Ishikawa (cell line): Measurements from ENCODE around the gene XKR3.

Experiments
- CEBPB ChIP-seq: IDR thresholded peaks from 2 replicates; pipeline ENCODE4 v1.6.1; 2012
- CREB1 ChIP-seq: IDR thresholded peaks from 2 replicates; pipeline ENCODE4 v1.6.1; 2012; ENCODE audit warnings: low read depth
- EGR1 ChIP-seq: IDR thresholded peaks from 2 replicates; pipeline ENCODE4 v1.6.1; 2012
- EP300 ChIP-seq: IDR thresholded peaks from 2 replicates; pipeline ENCODE4 v1.6.1; 2012; ENCODE audit warnings: borderline replicate concordance
- FOXM1 ChIP-seq: IDR thresholded peaks from 2 replicates; pipeline ENCODE4 v1.6.1; 2012; ENCODE audit warnings: low read depth, borderline replicate concordance
- NFIC ChIP-seq: IDR thresholded peaks from 2 replicates; pipeline ENCODE4 v1.6.1; 2012
- RAD21 ChIP-seq: IDR thresholded peaks from 2 replicates; pipeline ENCODE4 v1.6.1; 2012; ENCODE audit warnings: low read depth
- TAF1 ChIP-seq: IDR thresholded peaks from 2 replicates; pipeline ENCODE4 v1.6.1; 2012; ENCODE audit warnings: low read depth, mild to moderate bottlenecking
- TCF12 ChIP-seq: IDR thresholded peaks from 2 replicates; pipeline ENCODE4 v1.6.1; 2012; ENCODE audit warnings: low read depth
- TEAD4 ChIP-seq: IDR thresholded peaks from 2 replicates; pipeline ENCODE4 v1.6.1; 2012
- USF1 ChIP-seq: IDR thresholded peaks from 2 replicates; pipeline ENCODE4 v1.6.1; 2012
- YY1 ChIP-seq: IDR thresholded peaks from 2 replicates; pipeline ENCODE4 v1.6.1; 2012; ENCODE audit warnings: low read depth
- ZBTB7A ChIP-seq: IDR thresholded peaks from 2 replicates; pipeline ENCODE4 v1.6.1; 2012; ENCODE audit warnings: low read depth
- TF ChIP-seq, protein P1 (sequence below): IDR thresholded peaks from 2 replicates; pipeline ENCODE4 v1.6.1; 2012
- TF ChIP-seq, protein P2 (sequence below): IDR thresholded peaks from 2 replicates; pipeline ENCODE4 v1.6.1; 2012; ENCODE audit warnings: low read depth, mild to moderate bottlenecking

The XKR3 gene

DNA sequence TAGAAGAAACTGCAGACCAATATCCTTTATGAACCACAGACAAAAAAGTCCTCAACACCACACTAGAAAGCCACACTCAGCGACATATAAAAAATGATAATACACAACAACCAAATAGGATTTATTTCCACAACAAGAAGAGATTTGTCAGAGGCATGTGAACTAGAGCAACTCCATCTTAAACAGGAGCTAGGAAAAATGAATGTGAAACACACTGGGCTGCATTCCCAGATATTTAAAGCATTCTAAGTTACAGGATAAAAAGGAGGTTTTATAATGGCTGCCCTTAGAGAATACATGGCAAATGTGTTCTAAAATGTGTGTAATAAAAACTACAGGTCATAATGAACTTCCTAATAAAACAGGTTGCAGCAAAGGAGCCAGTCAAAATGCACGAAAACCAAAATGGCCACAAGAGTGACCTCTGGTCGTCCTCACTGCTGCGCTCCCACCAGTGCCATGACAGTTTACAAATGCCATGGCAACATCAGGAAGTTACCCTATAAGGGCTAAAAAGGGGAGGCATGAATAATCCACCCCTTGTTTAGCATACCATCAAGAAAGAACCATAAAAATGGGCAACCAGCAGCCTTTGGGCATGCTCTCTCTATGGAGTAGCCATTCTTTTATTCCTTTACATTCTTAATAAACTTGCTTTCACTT lies 21.8 kb downstream of the XKR3 start:
- TF ChIP-seq USF1: no peak
- no peak for TF ChIP-seq ZBTB7A
- TF ChIP-seq TCF12: no peak
- TF ChIP-seq TAF1: no peak
- TF ChIP-seq EP300: no peak
- TF ChIP-seq CEBPB: no peak
- no peak for TF ChIP-seq EGR1
- TF ChIP-seq FOXM1: no peak
- no peak for TF ChIP-seq YY1
- no peak for TF ChIP-seq TEAD4
- TF ChIP-seq NFIC: no peak
- TF ChIP-seq, protein P1, sequence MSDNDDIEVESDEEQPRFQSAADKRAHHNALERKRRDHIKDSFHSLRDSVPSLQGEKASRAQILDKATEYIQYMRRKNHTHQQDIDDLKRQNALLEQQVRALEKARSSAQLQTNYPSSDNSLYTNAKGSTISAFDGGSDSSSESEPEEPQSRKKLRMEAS: no peak
- TF ChIP-seq, protein P2, sequence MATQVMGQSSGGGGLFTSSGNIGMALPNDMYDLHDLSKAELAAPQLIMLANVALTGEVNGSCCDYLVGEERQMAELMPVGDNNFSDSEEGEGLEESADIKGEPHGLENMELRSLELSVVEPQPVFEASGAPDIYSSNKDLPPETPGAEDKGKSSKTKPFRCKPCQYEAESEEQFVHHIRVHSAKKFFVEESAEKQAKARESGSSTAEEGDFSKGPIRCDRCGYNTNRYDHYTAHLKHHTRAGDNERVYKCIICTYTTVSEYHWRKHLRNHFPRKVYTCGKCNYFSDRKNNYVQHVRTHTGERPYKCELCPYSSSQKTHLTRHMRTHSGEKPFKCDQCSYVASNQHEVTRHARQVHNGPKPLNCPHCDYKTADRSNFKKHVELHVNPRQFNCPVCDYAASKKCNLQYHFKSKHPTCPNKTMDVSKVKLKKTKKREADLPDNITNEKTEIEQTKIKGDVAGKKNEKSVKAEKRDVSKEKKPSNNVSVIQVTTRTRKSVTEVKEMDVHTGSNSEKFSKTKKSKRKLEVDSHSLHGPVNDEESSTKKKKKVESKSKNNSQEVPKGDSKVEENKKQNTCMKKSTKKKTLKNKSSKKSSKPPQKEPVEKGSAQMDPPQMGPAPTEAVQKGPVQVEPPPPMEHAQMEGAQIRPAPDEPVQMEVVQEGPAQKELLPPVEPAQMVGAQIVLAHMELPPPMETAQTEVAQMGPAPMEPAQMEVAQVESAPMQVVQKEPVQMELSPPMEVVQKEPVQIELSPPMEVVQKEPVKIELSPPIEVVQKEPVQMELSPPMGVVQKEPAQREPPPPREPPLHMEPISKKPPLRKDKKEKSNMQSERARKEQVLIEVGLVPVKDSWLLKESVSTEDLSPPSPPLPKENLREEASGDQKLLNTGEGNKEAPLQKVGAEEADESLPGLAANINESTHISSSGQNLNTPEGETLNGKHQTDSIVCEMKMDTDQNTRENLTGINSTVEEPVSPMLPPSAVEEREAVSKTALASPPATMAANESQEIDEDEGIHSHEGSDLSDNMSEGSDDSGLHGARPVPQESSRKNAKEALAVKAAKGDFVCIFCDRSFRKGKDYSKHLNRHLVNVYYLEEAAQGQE: no peak
- no peak for TF ChIP-seq CREB1

DNA sequence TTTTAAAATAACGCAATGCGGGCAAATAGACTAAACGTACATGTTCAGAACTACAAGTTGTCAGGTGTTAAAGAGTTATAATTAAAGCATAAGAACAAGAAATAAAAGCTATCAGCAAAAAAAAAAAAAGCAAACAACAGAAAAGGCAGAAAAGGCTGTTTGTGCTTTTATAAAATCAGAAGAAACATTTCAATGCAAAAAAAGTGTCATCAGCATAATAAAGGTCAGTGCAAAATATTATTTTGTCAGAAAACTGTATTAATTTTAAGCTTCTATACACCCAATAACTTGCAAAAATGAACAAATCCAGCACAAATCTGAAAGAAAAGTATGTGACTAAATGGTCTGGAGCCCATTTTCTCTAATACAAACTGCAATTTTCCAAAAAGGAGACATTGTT lies 23.6 kb downstream of the XKR3 start:
- TF ChIP-seq EGR1 (no peak), TCF12 (no peak), TAF1 (no peak), USF1 (no peak), CREB1 (no peak), YY1 (no peak), ZBTB7A (no peak), EP300 (no peak), TEAD4 (no peak), CEBPB (no peak), FOXM1 (no peak), NFIC (no peak), RAD21 (no peak)
- TF ChIP-seq, protein P1: no peak
- TF ChIP-seq, protein P2: no peak

DNA sequence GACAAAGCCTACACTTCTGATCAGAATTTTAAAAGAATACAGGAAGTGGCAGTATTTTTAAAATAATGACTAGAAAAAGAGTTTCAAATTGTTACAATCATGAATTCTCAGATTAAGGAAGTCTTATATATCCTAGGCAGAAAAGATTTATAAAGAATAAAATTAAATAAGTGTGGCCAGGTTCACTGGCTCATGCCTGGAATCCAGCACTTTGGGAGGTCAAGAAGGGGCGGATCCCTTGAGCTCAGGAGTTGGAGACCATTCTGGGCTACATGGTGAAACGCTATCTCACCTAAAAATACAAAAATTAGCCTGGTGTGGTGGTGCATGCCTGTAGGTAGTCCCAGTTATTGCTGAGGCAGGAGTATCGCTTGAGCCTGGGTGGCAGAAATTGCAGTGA lies 24.1 kb downstream of the XKR3 start:
- TF ChIP-seq FOXM1: no peak
- no peak for TF ChIP-seq USF1
- TF ChIP-seq NFIC: no peak

- TF ChIP-seq, protein P1: no peak
- TF ChIP-seq EP300: no peak
- TF ChIP-seq, protein P2: no peak
- TF ChIP-seq USF1: no peak
- no peak for TF ChIP-seq YY1
- no peak for TF ChIP-seq EGR1
- no peak for TF ChIP-seq ZBTB7A
- TF ChIP-seq FOXM1: no peak
- TF ChIP-seq TAF1: no peak
- no peak for TF ChIP-seq CEBPB
These were observed 24.9 kb downstream of the XKR3 start for GRCh38 chr22:16800358-16800757.
